Keratinocyte (primary cell): ENCODE results near the gene CBFA2T3. TPM values are rescaled to one million over a fixed set of nuclear protein-coding genes. Genes with fewer than 3 reads are reported as not detected.
"Not testable (repeated sequence)": the region's sequence is repeated elsewhere in the genome, so short reads cannot be mapped to it uniquely, and the experiment has no call there.

Source experiments
- DNase-seq: peaks from one replicate; pipeline ENCODE4 v3.0.0-alpha.2; 2011; ENCODE audit warnings: low read depth, missing footprints, low spot score
- FAIRE-seq: peaks from 2 replicates; lab custom pipeline; 2011; peaks lifted over from hg19 to GRCh38; lab: Jason Lieb, UNC
- H2AFZ ChIP-seq: 2 replicates; pipeline ENCODE4 v1.6.0; 2012; ENCODE audit warnings: low read length, control low read depth, inconsistent platforms; ENCODE audit not compliant: control insufficient read depth
- H3K27ac ChIP-seq: 2 replicates; pipeline ENCODE4 v1.5.1; 2011; ENCODE audit warnings: low read length; ENCODE audit not compliant: control insufficient read depth, insufficient read depth
- H3K27me3 ChIP-seq: 3 replicates; pipeline ENCODE4 v1.6.0; 2011; ENCODE audit warnings: low read length; ENCODE audit not compliant: control insufficient read depth, insufficient read depth; ENCODE audit errors: extremely low read depth
- H3K36me3 ChIP-seq, 2 experiments: 2 replicates in 1 of 2; 3 replicates in 1 of 2; pipeline ENCODE4 v1.5.1; 2011; ENCODE audit warnings: low read length in 2 of 2, mild to moderate bottlenecking in 1 of 2; ENCODE audit not compliant: control insufficient read depth in 2 of 2, insufficient read depth in 2 of 2; ENCODE audit errors: extremely low read depth in 1 of 2
- H3K4me1 ChIP-seq: 3 replicates; pipeline ENCODE4 v1.5.1; 2011; ENCODE audit warnings: low read length; ENCODE audit not compliant: control insufficient read depth, insufficient read depth; ENCODE audit errors: extremely low read depth
- H3K4me2 ChIP-seq: 3 replicates; pipeline ENCODE4 v1.6.0; 2011; ENCODE audit warnings: low read depth, low read length; ENCODE audit not compliant: control insufficient read depth, insufficient read depth; ENCODE audit errors: extremely low read depth
- H3K4me3 ChIP-seq, 3 experiments: fragments of 200-600 bp in 1 of 3; sonication (generic) in 1 of 3; 2 replicates in 2 of 3; 3 replicates in 1 of 3; pipeline ENCODE4 v1.5.1; 2011 to 2016; ENCODE audit warnings: low read length in 3 of 3, mild to moderate bottlenecking in 3 of 3, control low read depth in 2 of 3, inconsistent platforms in 1 of 3, low read depth in 1 of 3, mixed read lengths in 1 of 3, mixed run types in 1 of 3, moderate library complexity in 1 of 3; ENCODE audit not compliant: control insufficient read depth in 2 of 3, insufficient read depth in 2 of 3; ENCODE audit errors: extremely low read depth in 1 of 3
- H3K79me2 ChIP-seq: 2 replicates; pipeline ENCODE4 v1.6.0; 2012; ENCODE audit warnings: low read length; ENCODE audit not compliant: control insufficient read depth, insufficient read depth
- H3K9ac ChIP-seq: 3 replicates; pipeline ENCODE4 v1.6.0; 2011; ENCODE audit warnings: low read length; ENCODE audit not compliant: control insufficient read depth, insufficient read depth; ENCODE audit errors: extremely low read depth
- H3K9me1 ChIP-seq: 3 replicates; pipeline ENCODE4 v1.6.0; 2011; ENCODE audit warnings: low read length; ENCODE audit not compliant: control insufficient read depth, insufficient read depth; ENCODE audit errors: extremely low read depth
- H3K9me3 ChIP-seq: 2 replicates; pipeline ENCODE4 v1.5.1; 2012; ENCODE audit warnings: low read depth, low read length; ENCODE audit not compliant: control insufficient read depth
- H4K20me1 ChIP-seq: 3 replicates; pipeline ENCODE4 v1.6.0; 2011; ENCODE audit warnings: low read length; ENCODE audit not compliant: control insufficient read depth, insufficient read depth; ENCODE audit errors: extremely low read depth
- EZH2 ChIP-seq: IDR thresholded peaks from one replicate; pipeline ENCODE4 v1.6.1; 2012; ENCODE audit warnings: inconsistent platforms, mild to moderate bottlenecking, low read length, moderate library complexity
- dilution Hi-C: fragments of 300-500 bp; cut with MboI; formaldehyde crosslinking; loops from one replicate; pipeline ENCODE4 v1.7.0; 2020; ENCODE audit warnings: low sequenced_read_pairs; ENCODE audit not compliant: extremely low pct_ligation_motif_present
- polyA plus RNA-seq, 5 experiments: library from polyadenylated mRNA; depleted of rRNA in 3 of 5; stranded (reverse) in 3 of 5; stranded (forward) in 1 of 5; unstranded in 1 of 5; fragments of >200 nt; gene quantifications; 1 replicate in 1 of 5; 2 replicates in 3 of 5; 3 replicates in 1 of 5; pipeline versions ENCODE4 v1.2.1 to v1.2.3, GENCODE V29; 2011 to 2012; ENCODE audit warnings: missing spikeins in 2 of 5, low read depth in 1 of 5, low replicate concordance in 1 of 5
- TF ChIP-seq, protein P1 (sequence below), 3 experiments: IDR thresholded peaks in 1 of 3; conservative IDR thresholded peaks in 1 of 3; optimal IDR thresholded peaks in 1 of 3; 2 replicates in 2 of 3; 3 replicates in 1 of 3; pipeline versions ENCODE3 to v1.5.1; 2011; ENCODE audit warnings: low read length in 3 of 3, mild to moderate bottlenecking in 3 of 3, moderate library complexity in 2 of 3, control low read depth in 1 of 3, inconsistent platforms in 1 of 3; ENCODE audit not compliant: insufficient read depth in 2 of 3; ENCODE audit errors: extremely low read depth in 1 of 3

CBFA2T3 gene
- polyA plus RNA-seq, 1 donor (not counting 4 experiments of a cell fraction or from before 2014, with no cell fraction given): 0.08 TPM

DNA sequence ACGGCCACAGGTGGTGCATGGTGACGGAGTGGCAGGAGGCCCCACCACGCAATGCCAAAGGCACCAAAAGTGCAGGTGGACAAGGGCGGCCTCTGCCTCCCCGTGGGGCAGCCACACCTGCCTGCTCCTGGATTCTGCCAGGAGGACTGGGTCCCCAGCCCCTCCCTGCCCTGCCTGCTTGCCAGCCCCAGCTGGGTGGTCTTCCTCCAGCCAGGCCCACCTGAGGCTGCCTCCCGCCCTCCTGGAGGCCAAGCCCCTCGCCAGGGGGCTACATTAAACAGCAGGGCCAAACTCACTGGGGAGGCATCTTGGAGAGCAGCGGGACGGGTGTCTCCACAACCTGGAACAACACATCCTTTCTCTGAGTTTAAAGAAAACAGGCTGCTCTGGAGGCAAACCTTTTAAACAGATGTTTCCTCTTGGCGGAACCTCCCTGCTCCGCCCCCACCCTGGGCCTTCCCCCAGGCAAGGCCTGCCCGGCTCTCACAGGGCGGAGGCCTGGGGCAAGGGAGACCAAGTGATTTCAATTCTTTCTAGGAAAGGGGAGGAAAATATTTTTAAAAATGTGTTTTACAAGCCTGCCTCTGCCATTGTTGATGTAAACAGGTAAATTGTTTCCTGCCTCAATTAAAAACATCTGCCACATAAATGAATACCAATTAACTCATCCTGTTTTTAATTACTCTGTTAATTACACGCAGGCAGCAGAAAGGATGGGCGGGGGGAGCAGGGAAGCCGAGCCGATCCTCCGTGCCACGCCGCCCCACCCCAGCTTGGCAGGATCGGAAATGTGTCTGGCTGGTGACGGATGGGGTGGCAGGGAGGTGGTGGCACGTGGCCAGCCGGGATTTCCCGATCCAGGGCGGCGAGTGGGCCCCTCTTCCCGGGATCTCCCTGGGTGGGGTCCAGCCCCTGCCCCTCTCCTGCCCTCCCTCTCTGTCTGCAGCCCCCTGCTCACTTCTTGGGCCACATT is 56.1 kb downstream of the CBFA2T3 start:
- H3K9me3 ChIP-seq: peaks cover 8% of the 10 kb centered on the region
- peak overlapping the region; percentile 19 for H2AFZ ChIP-seq
- no peaks in the 10 kb centered on the region for H3K36me3 ChIP-seq
- H3K9ac ChIP-seq: peak overlapping the region; percentile 28
- no peak for FAIRE-seq
- dilution Hi-C loops: no loop called here
- H3K4me3 ChIP-seq: no peak overlapping the region
- DNase-seq: no peak
- H3K27me3 ChIP-seq: peaks cover 5% of the 10 kb centered on the region
- H3K4me1 ChIP-seq: peaks cover 38% of the 10 kb centered on the region
- TF ChIP-seq EZH2: no peak
- TF ChIP-seq, protein P1, sequence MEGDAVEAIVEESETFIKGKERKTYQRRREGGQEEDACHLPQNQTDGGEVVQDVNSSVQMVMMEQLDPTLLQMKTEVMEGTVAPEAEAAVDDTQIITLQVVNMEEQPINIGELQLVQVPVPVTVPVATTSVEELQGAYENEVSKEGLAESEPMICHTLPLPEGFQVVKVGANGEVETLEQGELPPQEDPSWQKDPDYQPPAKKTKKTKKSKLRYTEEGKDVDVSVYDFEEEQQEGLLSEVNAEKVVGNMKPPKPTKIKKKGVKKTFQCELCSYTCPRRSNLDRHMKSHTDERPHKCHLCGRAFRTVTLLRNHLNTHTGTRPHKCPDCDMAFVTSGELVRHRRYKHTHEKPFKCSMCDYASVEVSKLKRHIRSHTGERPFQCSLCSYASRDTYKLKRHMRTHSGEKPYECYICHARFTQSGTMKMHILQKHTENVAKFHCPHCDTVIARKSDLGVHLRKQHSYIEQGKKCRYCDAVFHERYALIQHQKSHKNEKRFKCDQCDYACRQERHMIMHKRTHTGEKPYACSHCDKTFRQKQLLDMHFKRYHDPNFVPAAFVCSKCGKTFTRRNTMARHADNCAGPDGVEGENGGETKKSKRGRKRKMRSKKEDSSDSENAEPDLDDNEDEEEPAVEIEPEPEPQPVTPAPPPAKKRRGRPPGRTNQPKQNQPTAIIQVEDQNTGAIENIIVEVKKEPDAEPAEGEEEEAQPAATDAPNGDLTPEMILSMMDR (optimal IDR thresholded peaks at IDR 0.05 in 1 of 3, IDR thresholded peaks at IDR 0.05 in 1 of 3, conservative IDR thresholded peaks at IDR 0.05 in 1 of 3; ENCODE audit: extremely low read depth in 1 of 3, insufficient read depth in 2 of 3, low read length in 3 of 3): no peak
- H3K9me1 ChIP-seq: no peaks in the 10 kb centered on the region
- peak overlapping the region; percentile 58 for H3K4me2 ChIP-seq
- no peaks in the 10 kb centered on the region for H3K79me2 ChIP-seq
- H3K27ac ChIP-seq: no peak overlapping the region
- no peaks in the 10 kb centered on the region for H4K20me1 ChIP-seq

DNA sequence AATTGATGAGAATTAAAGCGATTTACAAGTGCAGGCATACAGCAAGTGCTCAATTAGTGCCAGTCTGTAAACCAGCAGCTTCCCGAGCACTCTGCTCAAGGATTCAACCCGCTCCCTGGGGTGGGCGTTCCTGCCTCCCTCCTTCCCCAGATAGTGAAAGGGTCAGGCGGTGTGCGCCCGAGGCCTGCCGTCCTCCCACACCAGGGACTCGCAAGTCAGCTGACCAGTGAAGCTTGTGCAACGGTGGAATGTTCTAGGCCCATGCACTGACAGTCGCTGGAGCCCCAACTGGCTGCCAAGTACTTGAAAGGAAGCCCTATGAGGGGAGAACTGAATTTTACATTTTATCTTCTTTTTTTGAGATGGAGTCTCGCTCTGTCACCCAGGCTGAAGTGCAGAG is 57.1 kb downstream of the CBFA2T3 start:
- Histone ChIP-seq H3K9me1 (no peaks in the 10 kb centered on the region), H3K27me3 (no peaks in the 10 kb centered on the region), H3K9me3 (peaks cover 8% of the 10 kb centered on the region), H3K27ac (no peak overlapping the region), H3K4me3 (no peak overlapping the region), H3K9ac (no peak overlapping the region), H3K36me3 (no peaks in the 10 kb centered on the region), H3K79me2 (no peaks in the 10 kb centered on the region), H3K4me1 (peaks cover 30% of the 10 kb centered on the region), H3K4me2 (no peak overlapping the region), H4K20me1 (no peaks in the 10 kb centered on the region), H2AFZ (no peak overlapping the region)
- no peak for TF ChIP-seq EZH2
- TF ChIP-seq, protein P1 (optimal IDR thresholded peaks at IDR 0.05 in 1 of 3, IDR thresholded peaks at IDR 0.05 in 1 of 3, conservative IDR thresholded peaks at IDR 0.05 in 1 of 3; ENCODE audit: extremely low read depth in 1 of 3, insufficient read depth in 2 of 3, low read length in 3 of 3): no peak
- DNase-seq (no peak), FAIRE-seq (no peak)
- dilution Hi-C loops: no loop called here

DNA sequence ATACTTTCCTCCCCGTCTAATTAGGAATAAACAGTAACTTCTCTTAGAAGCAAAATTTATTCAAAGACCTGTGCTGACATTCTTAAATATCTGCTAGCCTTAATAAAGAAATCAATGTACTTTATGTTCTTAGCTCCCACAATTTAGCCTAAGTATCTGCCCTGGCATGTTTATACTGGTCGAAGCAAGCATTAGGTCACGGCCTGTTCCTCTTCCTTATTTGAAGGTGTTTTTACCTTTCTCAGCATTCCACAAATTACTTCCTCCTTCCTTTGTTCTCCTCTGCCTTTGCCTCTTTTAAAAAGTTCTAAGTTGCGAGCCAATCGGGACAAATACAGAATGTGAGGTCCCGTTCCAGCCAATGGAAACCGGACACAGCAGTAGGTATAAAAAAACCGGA is 58.1 kb downstream of the CBFA2T3 start:
- H4K20me1 ChIP-seq, dilution Hi-C loops, H2AFZ ChIP-seq, H3K9me1 ChIP-seq, FAIRE-seq, H3K36me3 ChIP-seq, H3K9ac ChIP-seq, DNase-seq, H3K79me2 ChIP-seq, H3K27ac ChIP-seq, H3K27me3 ChIP-seq, H3K9me3 ChIP-seq, H3K4me3 ChIP-seq: not testable (repeated sequence)
- Histone ChIP-seq H3K4me2 (peak overlapping the region; percentile 16), H3K4me1 (peaks cover 29% of the 10 kb centered on the region)
